GM23248 (cell line): ENCODE results near the gene SSTR5.

Source experiments
- EZH2 ChIP-seq: fragments of 200-600 bp; sonication (generic); IDR thresholded peaks from 2 replicates; pipeline ENCODE4 v1.6.1; 2018; ENCODE audit warnings: antibody characterized with exemption, mild to moderate bottlenecking; ENCODE audit not compliant: insufficient read depth, poor library complexity, severe bottlenecking
- EZH2phosphoT487 ChIP-seq: fragments of 200-600 bp; sonication (generic); IDR thresholded peaks from 2 replicates; pipeline ENCODE4 v1.6.1; 2018; ENCODE audit warnings: antibody characterized with exemption, moderate library complexity, mild to moderate bottlenecking, low read depth; ENCODE audit not compliant: insufficient read depth

DNA sequence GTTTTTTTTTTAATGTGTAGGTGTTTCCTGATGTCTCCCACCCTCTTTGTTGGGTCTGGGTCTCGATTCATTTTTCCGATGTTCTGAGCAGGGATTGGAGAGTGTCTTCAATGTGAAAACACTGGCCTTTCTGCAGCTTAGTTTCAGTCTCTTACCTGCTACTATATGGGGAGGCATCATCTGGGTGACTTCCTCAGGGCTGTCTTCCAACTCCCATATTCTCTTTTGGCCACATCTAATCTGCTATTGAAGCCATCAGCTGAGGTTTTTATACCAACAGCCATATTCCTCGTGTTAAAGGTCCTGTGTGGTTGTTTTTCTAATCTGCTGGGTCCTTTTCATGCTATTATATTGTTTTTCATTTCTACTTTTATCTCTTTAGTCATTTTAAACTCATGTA, 13.2 kb upstream of the SSTR5 start:
- no peak for TF ChIP-seq EZH2phosphoT487
- no peak for TF ChIP-seq EZH2
